ENCODE data around the gene NDST4. TPM values are rescaled to one million over a fixed set of nuclear protein-coding genes. Genes with fewer than 3 reads are reported as not detected.
A peak's percentile ranks its signal among the peaks of the same experiment; 100 is the strongest.

The NDST4 gene
- total RNA-seq, 1 donor from 2014 or later: 1.3 TPM

GRCh38 chr4:114830628-114831027 lies 282.8 kb downstream of the NDST4 start:
- ATAC-seq (no peak), DNase-seq (ENCODE audit: low spot score) (no peak)
- intact Hi-C loops (cut with DNase I): no loop called here

GRCh38 chr4:114827651-114828050 lies 285.8 kb downstream of the NDST4 start:
- intact Hi-C loops (cut with DNase I): no loop called here

GRCh38 chr4:114815760-114816159 lies 297.7 kb downstream of the NDST4 start:
- DNase-seq (ENCODE audit: low spot score) (no peak), ATAC-seq (no peak)
- intact Hi-C loops (cut with DNase I): no loop called here

More at GRCh38 chr4:114827651-114828050, 285.8 kb downstream of the NDST4 start:
- DNase-seq (ENCODE audit: low spot score) (no peak), ATAC-seq (no peak)

- no peak for ATAC-seq
- no peak for DNase-seq (ENCODE audit: low spot score)
- intact Hi-C loops (cut with DNase I): no loop called here
Observed at GRCh38 chr4:114813961-114814360, 299.5 kb downstream of the NDST4 start.

- DNase-seq (ENCODE audit: low spot score) (no peak), ATAC-seq (no peak)
- intact Hi-C loops (cut with DNase I): no loop called here
Observed at GRCh38 chr4:114811564-114812301, 301.7 kb downstream of the NDST4 start.

GRCh38 chr4:114807759-114808404 lies 305.5 kb downstream of the NDST4 start:
- DNase-seq (ENCODE audit: low spot score) (no peak), ATAC-seq (peak; percentile 24)
- intact Hi-C loops (cut with DNase I): no loop called here

- DNase-seq (ENCODE audit: low spot score): no peak
- intact Hi-C loops (cut with DNase I): no loop called here
- ATAC-seq: peak; percentile 36
Observed at GRCh38 chr4:114807357-114807756, 306.1 kb downstream of the NDST4 start.

GRCh38 chr4:114791976-114792375 lies 321.4 kb downstream of the NDST4 start:
- DNase-seq (ENCODE audit: low spot score) (no peak), ATAC-seq (no peak)
- intact Hi-C loops (cut with DNase I): no loop called here

GRCh38 chr4:114785570-114785969 lies 327.9 kb downstream of the NDST4 start:
- no peak for ATAC-seq
- no peak for DNase-seq (ENCODE audit: low spot score)
- intact Hi-C loops (cut with DNase I): no loop called here

- ATAC-seq (no peak), DNase-seq (ENCODE audit: low spot score) (no peak)
- intact Hi-C loops (cut with DNase I): no loop called here
Observed at GRCh38 chr4:114783215-114783595, 330.2 kb downstream of the NDST4 start.

- intact Hi-C loops (cut with DNase I): no loop called here
- no peak for DNase-seq (ENCODE audit: low spot score)
- no peak for ATAC-seq
Observed at GRCh38 chr4:114782415-114783214, 330.8 kb downstream of the NDST4 start.

GRCh38 chr4:114780205-114780604 lies 333.2 kb downstream of the NDST4 start:
- intact Hi-C loops (cut with DNase I): no loop called here
- ATAC-seq (peak; percentile 60), DNase-seq (ENCODE audit: low spot score) (no peak)
